Immature natural killer cell (primary cell): ENCODE data around the gene TTF1. TPM values are rescaled to one million over a fixed set of nuclear protein-coding genes. Genes with fewer than 3 reads are reported as not detected.

ENCODE experiments used
- DNase-seq, 3 donors: peaks; one replicate each; pipeline ENCODE4 v3.0.0; 2022; ENCODE audit warnings: mixed read lengths in 1 of 3
- H3K27ac Mint-ChIP-seq, 6 donors: one replicate each; pipeline ENCODE4 v1.8.0; 2020; ENCODE audit warnings: mixed read lengths in 6 of 6, mild to moderate bottlenecking in 5 of 6, inconsistent platforms in 4 of 6, moderate library complexity in 3 of 6
- H3K27me3 Mint-ChIP-seq, 3 donors: one replicate each; pipeline ENCODE4 v1.8.0; 2020 to 2021; ENCODE audit warnings: low read depth in 3 of 3, mild to moderate bottlenecking in 3 of 3, mixed read lengths in 3 of 3, moderate library complexity in 3 of 3, inconsistent platforms in 1 of 3
- H3K36me3 Mint-ChIP-seq, 3 donors: one replicate each; pipeline ENCODE4 v1.8.0; 2020; ENCODE audit warnings: mixed read lengths in 3 of 3, inconsistent platforms in 2 of 3, mild to moderate bottlenecking in 2 of 3
- H3K4me1 Mint-ChIP-seq, 2 donors: one replicate each; pipeline ENCODE4 v1.8.0; 2020; ENCODE audit warnings: inconsistent platforms in 2 of 2, mild to moderate bottlenecking in 2 of 2, mixed read lengths in 2 of 2, moderate library complexity in 1 of 2
- H3K4me3 Mint-ChIP-seq, 5 donors: one replicate each; pipeline ENCODE4 v1.8.0; 2020; ENCODE audit warnings: mild to moderate bottlenecking in 5 of 5, mixed read lengths in 5 of 5, inconsistent platforms in 3 of 5, moderate library complexity in 3 of 5
- H3K9me3 Mint-ChIP-seq, 6 donors: one replicate each; pipeline ENCODE4 v1.8.0; 2020; ENCODE audit warnings: mild to moderate bottlenecking in 6 of 6, mixed read lengths in 6 of 6, inconsistent platforms in 4 of 6, moderate library complexity in 3 of 6
- polyA plus RNA-seq, 3 donors: library from polyadenylated mRNA; unstranded; fragments of 300-500 nt; fragmentation: Illumina TruSeq; gene quantifications; one replicate each; pipeline ENCODE4 v1.2.3, GENCODE V29; 2021

The TTF1 gene, protein sequence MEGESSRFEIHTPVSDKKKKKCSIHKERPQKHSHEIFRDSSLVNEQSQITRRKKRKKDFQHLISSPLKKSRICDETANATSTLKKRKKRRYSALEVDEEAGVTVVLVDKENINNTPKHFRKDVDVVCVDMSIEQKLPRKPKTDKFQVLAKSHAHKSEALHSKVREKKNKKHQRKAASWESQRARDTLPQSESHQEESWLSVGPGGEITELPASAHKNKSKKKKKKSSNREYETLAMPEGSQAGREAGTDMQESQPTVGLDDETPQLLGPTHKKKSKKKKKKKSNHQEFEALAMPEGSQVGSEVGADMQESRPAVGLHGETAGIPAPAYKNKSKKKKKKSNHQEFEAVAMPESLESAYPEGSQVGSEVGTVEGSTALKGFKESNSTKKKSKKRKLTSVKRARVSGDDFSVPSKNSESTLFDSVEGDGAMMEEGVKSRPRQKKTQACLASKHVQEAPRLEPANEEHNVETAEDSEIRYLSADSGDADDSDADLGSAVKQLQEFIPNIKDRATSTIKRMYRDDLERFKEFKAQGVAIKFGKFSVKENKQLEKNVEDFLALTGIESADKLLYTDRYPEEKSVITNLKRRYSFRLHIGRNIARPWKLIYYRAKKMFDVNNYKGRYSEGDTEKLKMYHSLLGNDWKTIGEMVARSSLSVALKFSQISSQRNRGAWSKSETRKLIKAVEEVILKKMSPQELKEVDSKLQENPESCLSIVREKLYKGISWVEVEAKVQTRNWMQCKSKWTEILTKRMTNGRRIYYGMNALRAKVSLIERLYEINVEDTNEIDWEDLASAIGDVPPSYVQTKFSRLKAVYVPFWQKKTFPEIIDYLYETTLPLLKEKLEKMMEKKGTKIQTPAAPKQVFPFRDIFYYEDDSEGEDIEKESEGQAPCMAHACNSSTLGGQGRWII
- polyA plus RNA-seq: 1 to 10 TPM; 1.5 to 6.8 (median 6.5) TPM

DNA sequence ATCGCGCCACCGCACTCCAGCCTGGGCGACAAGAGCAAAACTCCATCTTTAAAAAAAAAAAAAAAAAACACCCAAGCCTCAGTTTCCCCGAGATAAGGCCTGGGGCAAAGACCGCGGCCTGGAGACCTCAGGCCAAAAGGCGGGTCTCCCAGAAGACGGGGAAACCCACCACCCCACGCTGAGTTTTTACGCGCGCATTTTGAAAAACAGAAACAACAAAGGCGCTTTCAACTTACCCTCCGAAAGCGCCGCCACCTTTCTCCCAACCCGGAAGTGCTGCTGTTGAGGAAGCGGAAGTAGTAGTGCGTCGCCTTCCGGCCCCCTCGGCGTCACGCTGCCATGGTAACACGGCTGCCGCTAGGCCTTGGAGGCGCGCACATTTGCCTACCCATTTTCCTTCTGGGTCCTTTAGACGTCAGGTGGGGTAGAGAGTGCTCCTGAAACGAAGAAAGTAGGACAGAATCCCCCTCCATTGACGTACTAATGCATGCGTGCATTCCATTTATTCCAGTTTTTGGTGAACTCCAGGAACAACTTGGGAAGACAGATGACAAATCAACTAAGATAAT is at the start of gene TTF1:
TSS of gene TTF1 (minus strand) at position 287 of the 569 bp plus-strand sequence. CDS start 4,019 bp downstream, outside the sequence.
- H3K4me1 Mint-ChIP-seq: peaks cover 45 to 63% of the 10 kb centered on the region in 2 donors
- H3K9me3 Mint-ChIP-seq: no peaks in the 10 kb centered on the region
- H3K4me3 Mint-ChIP-seq: peak within 1 kb of the TSS; percentile 87 to 96 (median 93)
- H3K27me3 Mint-ChIP-seq: peaks cover 15 to 21% (median 18%) of the 10 kb centered on the region in 3 donors
- DNase-seq: peak; percentile 89 to 93 (median 92)
- H3K36me3 Mint-ChIP-seq: peaks cover 10% of the 10 kb centered on the region in 3 donors
- H3K27ac Mint-ChIP-seq: peak within 1 kb of the TSS; percentile 84 to 94 (median 90)

DNA sequence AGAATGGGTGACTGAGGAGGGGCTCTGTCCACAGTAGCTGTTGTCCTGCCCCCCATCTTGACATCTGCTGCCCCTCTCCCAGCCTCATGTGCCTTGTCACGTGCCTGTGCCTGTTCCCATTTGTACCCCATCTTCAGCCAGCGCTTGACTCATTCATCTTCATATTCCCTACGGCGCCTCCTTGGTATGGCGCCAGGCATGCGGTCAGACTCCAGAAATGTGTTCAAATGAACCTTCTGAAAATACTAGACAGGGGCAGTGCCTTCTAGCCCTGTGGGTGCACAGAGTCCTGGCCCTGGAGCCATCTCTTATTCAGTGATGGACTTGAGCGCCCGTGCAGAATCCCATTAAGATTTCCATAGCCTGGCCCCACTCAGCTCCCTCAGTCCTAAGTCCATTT is 49.6 kb upstream of the TTF1 start:
- no peaks in the 10 kb centered on the region for H3K36me3 Mint-ChIP-seq

DNA sequence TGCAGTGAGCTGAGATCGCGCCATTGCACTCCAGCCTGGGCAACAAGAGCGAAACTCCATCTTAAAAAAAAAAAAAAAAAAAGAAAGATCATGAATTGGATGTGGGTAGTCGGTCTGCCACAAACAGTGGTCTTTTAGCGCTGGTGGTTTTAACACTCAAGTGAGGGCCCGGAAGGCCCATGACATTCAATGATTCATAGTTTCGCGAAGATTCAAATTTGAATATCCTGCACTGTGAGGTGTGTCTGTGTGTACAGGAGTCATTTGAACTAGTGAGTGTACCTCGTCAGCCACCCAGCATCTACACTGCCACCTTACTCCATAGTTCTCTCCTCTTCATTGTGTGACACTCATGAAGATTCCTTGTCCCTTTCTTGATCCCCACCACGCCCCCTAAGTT is 44.6 kb upstream of the TTF1 start:
- DNase-seq: peak; percentile 86 to 90 (median 86)
- H3K4me1 Mint-ChIP-seq: peaks cover 31 to 32% of the 10 kb centered on the region in 2 donors
- H3K27ac Mint-ChIP-seq: peak overlapping the region in 5 of 6 donors; percentile 65 to 96 (median 80)
- H3K9me3 Mint-ChIP-seq: peaks cover 0 to 1% (median 0%) of the 10 kb centered on the region in 6 donors
- no peaks in the 10 kb centered on the region for H3K36me3 Mint-ChIP-seq
- peaks cover 33 to 68% (median 40%) of the 10 kb centered on the region in 3 donors for H3K27me3 Mint-ChIP-seq
- H3K4me3 Mint-ChIP-seq: peak overlapping the region; percentile 71 to 83 (median 77)

More for the DNA sequence above, 49.6 kb upstream of the TTF1 start:
- peaks cover 21 to 39% (median 22%) of the 10 kb centered on the region in 3 donors for H3K27me3 Mint-ChIP-seq
- H3K9me3 Mint-ChIP-seq: no peaks in the 10 kb centered on the region
- no peak overlapping the region for H3K27ac Mint-ChIP-seq
- peak overlapping the region in 1 of 5 donors; percentile 20 for H3K4me3 Mint-ChIP-seq
- DNase-seq: no peak
- peaks cover 17 to 18% of the 10 kb centered on the region in 2 donors for H3K4me1 Mint-ChIP-seq

DNA sequence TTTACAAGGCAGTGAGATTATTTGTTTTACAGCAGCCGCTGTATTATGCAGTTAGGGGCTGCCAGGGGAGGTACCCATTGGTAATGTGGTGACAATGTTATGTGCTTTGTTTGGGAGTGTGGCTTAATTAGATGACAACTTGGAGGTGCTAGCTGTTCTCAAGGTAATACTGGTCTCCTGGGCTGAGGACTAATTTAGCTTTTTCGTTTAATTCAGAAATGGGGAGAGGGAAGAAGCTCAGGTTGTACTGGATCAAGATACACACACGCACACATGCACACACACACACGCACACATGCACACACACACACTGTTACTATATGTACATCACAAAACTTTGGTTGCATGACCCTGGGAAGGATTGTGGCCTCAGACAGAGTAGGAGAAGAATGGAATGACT is 41.3 kb upstream of the TTF1 start:
- Mint-ChIP-seq H3K9me3 (peaks cover 0 to 1% (median 0%) of the 10 kb centered on the region in 6 donors), H3K27ac (no peak overlapping the region), H3K36me3 (no peaks in the 10 kb centered on the region), H3K4me1 (peaks cover 29 to 32% of the 10 kb centered on the region in 2 donors), H3K27me3 (peaks cover 42 to 62% (median 45%) of the 10 kb centered on the region in 3 donors), H3K4me3 (no peak overlapping the region)
- DNase-seq: no peak

DNA sequence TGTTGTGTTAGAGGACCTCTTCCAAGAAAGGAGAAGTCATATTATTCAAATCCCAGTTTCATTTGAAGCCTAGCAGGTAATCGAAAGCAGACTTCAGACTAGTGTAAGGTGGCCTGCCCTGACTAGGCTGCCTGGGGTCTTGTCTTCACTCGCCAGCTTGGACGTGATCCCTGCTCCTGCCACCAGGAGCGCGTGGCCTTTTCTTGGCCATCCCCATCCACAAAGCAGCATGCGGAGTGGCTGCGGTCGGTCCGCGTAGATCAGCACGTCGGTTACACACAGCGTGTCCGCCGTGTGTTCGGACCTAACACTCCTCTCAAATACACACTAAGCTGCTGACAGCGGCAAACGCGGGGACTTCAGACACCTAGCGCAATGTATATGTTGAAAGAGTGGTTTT is 40.7 kb upstream of the TTF1 start:
- Mint-ChIP-seq H3K27ac (no peak overlapping the region), H3K9me3 (peaks cover 0 to 2% (median 0%) of the 10 kb centered on the region in 6 donors), H3K36me3 (no peaks in the 10 kb centered on the region), H3K27me3 (peaks cover 48 to 62% (median 49%) of the 10 kb centered on the region in 3 donors), H3K4me1 (peaks cover 26 to 27% of the 10 kb centered on the region in 2 donors), H3K4me3 (no peak overlapping the region)
- DNase-seq: no peak

DNA sequence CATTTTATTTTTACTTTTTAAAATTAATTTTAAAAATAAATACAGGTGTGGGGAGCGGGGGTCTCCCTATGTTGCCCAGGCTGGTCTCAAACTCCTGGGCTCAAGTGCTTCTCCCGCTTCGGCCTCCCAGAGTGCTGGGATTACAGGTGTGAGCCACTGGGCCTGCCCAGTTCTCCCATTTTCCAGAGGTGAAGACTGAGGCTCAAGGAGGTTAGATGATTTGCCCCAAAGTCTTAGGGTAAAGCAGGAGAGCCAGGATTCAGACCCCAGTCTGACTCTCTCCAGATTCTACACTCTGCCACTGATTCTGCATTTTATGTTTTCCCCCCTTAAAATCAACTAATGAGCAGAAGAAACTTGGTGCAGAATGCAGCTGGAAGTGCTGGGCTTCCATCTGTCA is 40.2 kb upstream of the TTF1 start:
- no peak for DNase-seq
- H3K9me3 Mint-ChIP-seq: peaks cover 0 to 2% (median 0%) of the 10 kb centered on the region in 6 donors
- H3K36me3 Mint-ChIP-seq: no peaks in the 10 kb centered on the region
- H3K27ac Mint-ChIP-seq: no peak overlapping the region
- H3K27me3 Mint-ChIP-seq: peaks cover 45 to 61% (median 47%) of the 10 kb centered on the region in 3 donors
- H3K4me3 Mint-ChIP-seq: no peak overlapping the region
- H3K4me1 Mint-ChIP-seq: peaks cover 21 to 23% of the 10 kb centered on the region in 2 donors

DNA sequence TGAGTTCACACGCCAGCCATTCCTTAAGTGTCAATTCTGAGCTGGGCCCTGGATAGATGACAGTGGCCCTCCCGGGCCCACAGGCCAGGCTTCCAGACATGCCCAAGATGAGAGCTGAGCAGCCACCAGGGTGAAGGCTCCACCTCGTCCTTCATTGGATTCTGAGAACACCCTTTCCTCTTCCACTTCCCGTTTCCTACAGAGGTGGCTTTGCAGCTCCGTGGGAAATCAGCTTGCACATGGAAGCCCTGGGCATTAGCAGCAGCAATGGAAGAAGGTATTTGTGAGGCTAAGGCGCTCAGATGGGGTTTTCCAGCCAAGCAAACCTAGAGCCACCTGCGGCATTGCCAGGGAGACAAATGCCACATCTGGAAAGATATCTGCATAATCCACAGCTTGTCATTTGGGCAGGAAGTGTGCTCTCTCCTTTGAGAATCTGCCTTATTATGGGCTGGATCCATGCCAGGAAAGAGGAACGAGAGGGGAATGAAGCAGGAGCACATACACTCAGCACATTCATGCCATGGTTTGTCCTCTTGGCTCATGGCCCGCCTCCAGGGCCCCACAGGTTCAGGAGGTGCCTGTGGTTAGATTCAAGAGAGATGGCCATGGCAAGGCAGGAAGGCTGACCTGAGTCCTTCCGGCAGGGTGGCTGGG is 37.4 kb upstream of the TTF1 start:
- Mint-ChIP-seq H3K9me3 (peaks cover 0 to 2% (median 0%) of the 10 kb centered on the region in 6 donors), H3K4me1 (peaks cover 0 to 2% of the 10 kb centered on the region in 2 donors), H3K27me3 (peaks cover 32 to 48% (median 35%) of the 10 kb centered on the region in 3 donors), H3K4me3 (no peak overlapping the region), H3K27ac (no peak overlapping the region), H3K36me3 (no peaks in the 10 kb centered on the region)
- no peak for DNase-seq

DNA sequence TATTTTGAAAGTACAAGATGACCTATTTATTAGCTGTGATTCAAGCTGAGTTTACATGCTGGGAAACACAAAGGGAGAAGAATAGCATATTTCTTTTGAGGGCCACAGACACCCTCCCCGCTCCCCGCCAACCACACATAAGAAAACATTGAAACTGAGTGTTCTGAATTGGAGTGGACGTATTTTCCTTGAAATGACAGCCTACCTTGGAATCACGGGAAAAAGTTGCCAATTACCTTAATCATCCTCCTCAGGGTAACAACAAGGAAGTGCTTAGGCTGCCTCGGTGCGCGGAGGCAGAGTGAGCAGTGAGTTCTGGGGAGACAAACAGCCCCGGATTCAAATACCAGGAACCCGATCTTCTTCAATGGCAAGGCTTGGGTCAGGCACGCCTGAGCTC is 34.8 kb upstream of the TTF1 start:
- DNase-seq: no peak
- no peak overlapping the region for H3K27ac Mint-ChIP-seq
- no peak overlapping the region for H3K4me3 Mint-ChIP-seq
- H3K36me3 Mint-ChIP-seq: no peaks in the 10 kb centered on the region
- peaks cover 0 to 2% of the 10 kb centered on the region in 2 donors for H3K4me1 Mint-ChIP-seq
- H3K9me3 Mint-ChIP-seq: peaks cover 0 to 2% (median 0%) of the 10 kb centered on the region in 6 donors
- peaks cover 28 to 39% (median 34%) of the 10 kb centered on the region in 3 donors for H3K27me3 Mint-ChIP-seq

DNA sequence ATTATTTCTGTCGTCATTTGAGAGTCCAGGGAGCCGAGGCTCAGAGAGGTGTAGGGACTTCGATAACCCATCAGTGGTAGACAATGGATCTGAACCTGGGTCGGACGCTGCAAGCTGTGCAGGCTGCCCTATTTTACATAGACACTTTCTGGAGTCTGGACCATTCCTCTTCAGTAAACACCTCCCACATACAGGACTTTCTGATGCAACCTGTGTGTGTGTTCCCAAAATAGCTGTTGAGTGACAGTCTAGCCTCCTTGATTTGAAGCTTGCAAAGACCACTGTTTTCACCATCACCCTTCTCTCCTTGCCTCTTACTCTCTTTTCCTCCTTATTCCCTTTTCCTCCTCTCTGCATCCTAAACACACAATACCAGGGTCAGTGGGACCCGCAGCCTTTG is 34.1 kb upstream of the TTF1 start:
- no peak for DNase-seq
- Mint-ChIP-seq H3K4me3 (no peak overlapping the region), H3K27me3 (peaks cover 26 to 42% (median 31%) of the 10 kb centered on the region in 3 donors), H3K9me3 (peaks cover 0 to 2% (median 0%) of the 10 kb centered on the region in 6 donors), H3K36me3 (no peaks in the 10 kb centered on the region), H3K27ac (no peak overlapping the region), H3K4me1 (peaks cover 0 to 2% of the 10 kb centered on the region in 2 donors)

DNA sequence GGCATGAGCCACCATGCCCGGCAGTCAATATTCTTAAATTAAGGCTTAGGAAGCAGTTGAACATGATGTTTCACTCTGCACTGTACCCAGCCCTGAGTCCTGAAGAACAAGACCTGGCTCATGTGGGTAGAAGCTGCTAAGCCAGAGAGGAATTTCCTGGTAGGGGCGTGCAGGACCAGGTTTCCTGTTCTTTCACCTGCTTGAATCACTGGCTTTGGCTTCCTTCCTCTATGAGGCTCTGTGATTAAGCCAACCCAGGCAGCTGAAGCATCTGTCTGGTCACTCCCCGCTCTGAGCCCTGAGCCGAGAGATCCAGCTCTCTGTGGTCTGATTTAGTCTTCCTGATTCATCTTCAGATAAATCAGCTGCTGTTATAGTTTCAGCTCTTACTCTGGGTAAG is 32.5 kb upstream of the TTF1 start:
- H3K27ac Mint-ChIP-seq: no peak overlapping the region
- H3K4me3 Mint-ChIP-seq: no peak overlapping the region
- no peak for DNase-seq
- H3K27me3 Mint-ChIP-seq: peaks cover 23 to 38% (median 24%) of the 10 kb centered on the region in 3 donors
- H3K36me3 Mint-ChIP-seq: peaks cover 0 to 1% (median 0%) of the 10 kb centered on the region in 3 donors
- H3K9me3 Mint-ChIP-seq: peaks cover 0 to 2% (median 0%) of the 10 kb centered on the region in 6 donors
- H3K4me1 Mint-ChIP-seq: peaks cover 0 to 2% of the 10 kb centered on the region in 2 donors

DNA sequence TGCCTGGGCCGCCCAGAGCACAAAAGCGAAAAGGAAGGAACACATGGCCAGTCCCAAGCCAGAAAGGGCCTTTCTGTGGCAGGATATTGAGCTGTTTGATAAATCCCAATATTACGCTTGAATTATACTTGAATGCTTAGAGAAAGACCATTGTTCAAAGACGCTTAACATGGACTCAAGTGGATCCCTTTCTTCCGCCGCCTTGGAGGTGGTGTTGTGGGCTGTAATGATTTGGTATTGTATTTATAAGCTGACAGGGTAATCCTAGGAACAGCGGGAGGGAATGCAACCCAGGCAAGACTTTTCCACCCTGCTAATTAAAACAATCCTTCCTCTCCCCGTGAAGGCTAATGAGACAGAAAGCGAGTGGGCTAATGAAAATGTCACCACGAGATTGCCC is 28.2 kb upstream of the TTF1 start:
- H3K4me1 Mint-ChIP-seq: no peaks in the 10 kb centered on the region
- H3K27me3 Mint-ChIP-seq: peaks cover 14 to 33% (median 21%) of the 10 kb centered on the region in 3 donors
- H3K36me3 Mint-ChIP-seq: peaks cover 0 to 4% (median 0%) of the 10 kb centered on the region in 3 donors
- H3K27ac Mint-ChIP-seq: no peak overlapping the region
- no peak for DNase-seq
- H3K4me3 Mint-ChIP-seq: no peak overlapping the region
- no peaks in the 10 kb centered on the region for H3K9me3 Mint-ChIP-seq

DNA sequence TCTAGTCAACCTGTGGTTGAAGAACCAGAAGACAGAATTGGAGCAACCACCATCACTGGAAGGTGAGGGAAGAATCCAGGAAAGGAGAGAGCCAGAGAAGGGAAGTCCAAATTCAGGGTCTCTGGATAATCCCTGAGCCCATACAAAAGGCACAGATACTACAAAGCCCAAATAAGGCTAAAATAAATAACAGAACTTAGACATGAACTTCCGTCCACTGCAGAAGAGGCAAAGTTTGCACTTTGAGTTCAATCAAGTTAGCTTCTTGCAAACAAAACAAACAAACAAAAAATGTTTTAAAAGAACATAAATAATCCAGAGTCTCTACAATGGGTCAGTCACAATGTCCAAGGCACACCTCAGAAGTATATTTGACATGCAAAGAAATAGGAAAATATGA is 24.4 kb upstream of the TTF1 start:
- no peaks in the 10 kb centered on the region for H3K9me3 Mint-ChIP-seq

More for the DNA sequence above, 24.4 kb upstream of the TTF1 start:
- Mint-ChIP-seq H3K27ac (no peak overlapping the region), H3K36me3 (peaks cover 0 to 4% (median 0%) of the 10 kb centered on the region in 3 donors), H3K4me3 (no peak overlapping the region), H3K27me3 (peaks cover 19 to 39% (median 26%) of the 10 kb centered on the region in 3 donors), H3K4me1 (no peaks in the 10 kb centered on the region)
- DNase-seq: no peak
